HL-60/S4 treated with retinoic acid at 250 ng/mL for 4 days and 3 days (cell line): Measurements from ENCODE around the gene CSGALNACT2.
"Not testable (repeated sequence)": the region's sequence is repeated elsewhere in the genome, so short reads cannot be mapped to it uniquely, and the experiment has no call there.

Experiments used
- in situ Hi-C: fragments of 300-500 bp; cut with MboI; formaldehyde crosslinking; loops from 2 replicates; pipeline ENCODE4 v1.7.0; 2022; ENCODE audit warnings: low sequenced_read_pairs

Gene CSGALNACT2

GRCh38 chr10:43136995-43137716 is 1.1 kb upstream of the CSGALNACT2 start:
- in situ Hi-C loops = no loop called here

GRCh38 chr10:43137717-43138020 is 576 bp upstream of the CSGALNACT2 start:
- in situ Hi-C loops = no loop called here

GRCh38 chr10:43138757-43139241 is 554 bp downstream of the CSGALNACT2 start:
- in situ Hi-C loops = no loop called here

- in situ Hi-C loops = no loop called here
Measured at GRCh38 chr10:43141421-43141820, 3.2 kb downstream of the CSGALNACT2 start.

GRCh38 chr10:43145311-43145710 is 7.1 kb downstream of the CSGALNACT2 start:
- in situ Hi-C loops = no loop called here

GRCh38 chr10:43145936-43146335 is 7.7 kb downstream of the CSGALNACT2 start:
- in situ Hi-C loops = not testable (repeated sequence)

GRCh38 chr10:43151371-43151770 is 13.1 kb downstream of the CSGALNACT2 start:
- in situ Hi-C loops = no loop called here

- in situ Hi-C loops = no loop called here
Measured at GRCh38 chr10:43153901-43154300, 15.7 kb downstream of the CSGALNACT2 start.

GRCh38 chr10:43155221-43155620 is 17.0 kb downstream of the CSGALNACT2 start:
- in situ Hi-C loops = no loop called here

- in situ Hi-C loops = no loop called here
Measured at GRCh38 chr10:43155741-43156140, 17.5 kb downstream of the CSGALNACT2 start.

GRCh38 chr10:43156590-43157341 is 18.5 kb downstream of the CSGALNACT2 start:
- in situ Hi-C loops = no loop called here

GRCh38 chr10:43158636-43159035 is 20.4 kb downstream of the CSGALNACT2 start:
- in situ Hi-C loops = no loop called here

GRCh38 chr10:43160046-43160920 is 22.0 kb downstream of the CSGALNACT2 start:
- in situ Hi-C loops = no loop called here

- in situ Hi-C loops = no loop called here
Measured at GRCh38 chr10:43160921-43161255, 22.6 kb downstream of the CSGALNACT2 start.

- in situ Hi-C loops = no loop called here
Measured at GRCh38 chr10:43162604-43163003, 24.4 kb downstream of the CSGALNACT2 start.

- in situ Hi-C loops = no loop called here
Measured at GRCh38 chr10:43166207-43166879, 28.1 kb downstream of the CSGALNACT2 start.

GRCh38 chr10:43166880-43167497 is 28.7 kb downstream of the CSGALNACT2 start:
- in situ Hi-C loops = no loop called here

- in situ Hi-C loops = no loop called here
Measured at GRCh38 chr10:43167498-43167889, 29.2 kb downstream of the CSGALNACT2 start.

- in situ Hi-C loops = no loop called here
Measured at GRCh38 chr10:43170491-43170890, 32.2 kb downstream of the CSGALNACT2 start.

- in situ Hi-C loops = no loop called here
Measured at GRCh38 chr10:43172645-43173044, 34.4 kb downstream of the CSGALNACT2 start.

- in situ Hi-C loops = no loop called here
Measured at GRCh38 chr10:43173120-43173519, 34.9 kb downstream of the CSGALNACT2 start.
